AG09309 (cell line): ENCODE results near the gene CD22.

ENCODE experiments used
- DNase-seq: peaks from one replicate; pipeline ENCODE4 v3.0.0-alpha.2; 2010; ENCODE audit warnings: low read depth
- H3K4me3 ChIP-seq: 2 replicates; pipeline ENCODE4 v1.5.1; 2011; ENCODE audit warnings: mild to moderate bottlenecking, low read depth, low read length, moderate library complexity; ENCODE audit not compliant: control insufficient read depth
- TF ChIP-seq, protein P1 (sequence below): IDR thresholded peaks from 2 replicates; pipeline ENCODE4 v1.5.1; 2011; ENCODE audit warnings: mild to moderate bottlenecking, low read depth, low read length, inconsistent platforms; ENCODE audit not compliant: insufficient read depth, control insufficient read depth; ENCODE audit errors: missing control alignments

CD22 gene

GRCh38 chr19:35301961-35302360 is 27.0 kb upstream of the CD22 start:
- TF ChIP-seq, protein P1, sequence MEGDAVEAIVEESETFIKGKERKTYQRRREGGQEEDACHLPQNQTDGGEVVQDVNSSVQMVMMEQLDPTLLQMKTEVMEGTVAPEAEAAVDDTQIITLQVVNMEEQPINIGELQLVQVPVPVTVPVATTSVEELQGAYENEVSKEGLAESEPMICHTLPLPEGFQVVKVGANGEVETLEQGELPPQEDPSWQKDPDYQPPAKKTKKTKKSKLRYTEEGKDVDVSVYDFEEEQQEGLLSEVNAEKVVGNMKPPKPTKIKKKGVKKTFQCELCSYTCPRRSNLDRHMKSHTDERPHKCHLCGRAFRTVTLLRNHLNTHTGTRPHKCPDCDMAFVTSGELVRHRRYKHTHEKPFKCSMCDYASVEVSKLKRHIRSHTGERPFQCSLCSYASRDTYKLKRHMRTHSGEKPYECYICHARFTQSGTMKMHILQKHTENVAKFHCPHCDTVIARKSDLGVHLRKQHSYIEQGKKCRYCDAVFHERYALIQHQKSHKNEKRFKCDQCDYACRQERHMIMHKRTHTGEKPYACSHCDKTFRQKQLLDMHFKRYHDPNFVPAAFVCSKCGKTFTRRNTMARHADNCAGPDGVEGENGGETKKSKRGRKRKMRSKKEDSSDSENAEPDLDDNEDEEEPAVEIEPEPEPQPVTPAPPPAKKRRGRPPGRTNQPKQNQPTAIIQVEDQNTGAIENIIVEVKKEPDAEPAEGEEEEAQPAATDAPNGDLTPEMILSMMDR = no peak
- no peak for DNase-seq
- H3K4me3 ChIP-seq = no peak overlapping the region

GRCh38 chr19:35302446-35302845 is 26.5 kb upstream of the CD22 start:
- TF ChIP-seq, protein P1 = no peak
- DNase-seq = no peak
- H3K4me3 ChIP-seq = no peak overlapping the region

DNA sequence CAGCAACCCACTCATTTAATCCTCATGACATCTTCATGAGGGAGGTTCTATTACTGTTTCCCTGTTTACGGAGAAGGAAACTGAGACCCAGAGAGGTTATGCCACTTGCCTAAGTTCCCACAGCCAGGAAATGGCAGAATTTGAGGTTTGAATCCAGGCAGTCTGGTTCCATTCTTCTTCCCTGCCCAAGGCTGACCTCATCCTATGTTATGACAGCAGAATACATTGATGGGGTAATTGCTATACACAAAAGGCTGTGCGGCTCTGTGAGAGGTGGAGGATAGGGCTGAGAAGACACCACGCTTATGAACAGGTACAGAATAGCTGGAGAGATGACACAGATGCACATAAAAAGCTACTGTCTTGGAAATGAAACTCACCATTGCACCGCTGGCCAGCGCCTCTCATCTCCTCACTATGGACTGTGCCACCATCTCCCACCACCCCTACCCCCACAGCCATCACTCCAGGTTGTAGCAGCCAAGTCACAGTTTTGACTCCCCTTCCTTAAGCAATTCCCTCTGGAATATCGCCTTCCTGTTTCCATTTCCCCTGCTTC is 25.6 kb upstream of the CD22 start:
- H3K4me3 ChIP-seq = no peak overlapping the region
- no peak for DNase-seq
- TF ChIP-seq, protein P1 = no peak

DNA sequence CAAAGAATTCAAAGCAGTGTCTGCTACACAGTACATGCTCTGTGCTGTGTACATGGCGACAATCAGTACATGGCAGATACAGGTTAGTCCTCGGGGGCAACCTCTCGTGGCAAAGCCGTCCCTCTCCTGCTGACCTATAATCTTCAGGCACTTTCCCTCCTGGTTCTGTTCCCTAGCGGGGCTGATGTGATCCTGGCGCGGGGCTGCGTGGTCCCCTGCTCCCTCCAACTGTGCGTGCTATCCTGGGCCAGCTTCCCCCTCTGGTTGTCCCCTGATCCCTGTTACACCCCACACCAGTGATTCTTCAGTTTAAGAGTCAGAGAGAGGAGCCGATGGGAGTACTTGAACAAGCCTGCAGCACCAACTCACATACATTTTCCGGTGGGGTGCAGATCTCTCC is 25.0 kb upstream of the CD22 start:
- TF ChIP-seq, protein P1 = no peak
- no peak overlapping the region for H3K4me3 ChIP-seq
- DNase-seq = no peak

- H3K4me3 ChIP-seq = no peak overlapping the region
- no peak for DNase-seq
- TF ChIP-seq, protein P1 = no peak
Observed at GRCh38 chr19:35305181-35305580, 23.8 kb upstream of the CD22 start.

- DNase-seq = no peak
Observed at GRCh38 chr19:35306473-35307246, 22.3 kb upstream of the CD22 start.

More at GRCh38 chr19:35306473-35307246, 22.3 kb upstream of the CD22 start:
- TF ChIP-seq, protein P1 = peak; percentile 20
- H3K4me3 ChIP-seq = no peak overlapping the region
